ENCODE data around the gene TARBP1.
"Not testable (repeated sequence)": the region's sequence is repeated elsewhere in the genome, so short reads cannot be mapped to it uniquely, and the experiment has no call there.

Gene TARBP1

GRCh38 chr1:234478481-234479309 is at the start of gene TARBP1:
TSS of gene TARBP1 (minus strand) at chr1:234479179. CDS start at chr1:234479103, 76 bp downstream.
- H3K4me3 ChIP-seq (ENCODE audit: low read depth, low read length), result peak within 1 kb of the TSS; percentile 65

- no peak overlapping the region for H3K4me3 ChIP-seq (ENCODE audit: low read depth, low read length)
These were observed 49.3 kb upstream of the TARBP1 start for GRCh38 chr1:234528074-234528865.

DNA sequence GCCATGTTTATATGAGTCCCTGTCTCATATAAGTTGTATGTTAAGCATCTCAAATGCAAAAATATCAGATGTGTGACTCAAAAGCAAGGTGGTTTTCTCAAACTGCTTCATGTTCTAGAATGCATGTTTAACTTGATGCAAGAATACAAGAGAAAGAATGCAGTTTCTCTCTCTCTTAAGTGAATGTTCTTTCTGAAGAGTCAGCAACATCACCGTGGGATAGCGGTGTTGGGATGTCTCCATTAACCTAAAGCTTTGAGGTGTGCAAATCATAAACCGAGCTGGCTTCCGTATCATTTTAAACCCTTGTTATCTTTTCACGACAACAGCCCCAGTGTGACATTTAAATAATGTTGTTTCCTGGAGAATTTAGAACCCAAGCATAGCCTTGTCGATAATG is 48.4 kb upstream of the TARBP1 start:
- H3K4me3 ChIP-seq (ENCODE audit: low read depth, low read length), result no peak overlapping the region

DNA sequence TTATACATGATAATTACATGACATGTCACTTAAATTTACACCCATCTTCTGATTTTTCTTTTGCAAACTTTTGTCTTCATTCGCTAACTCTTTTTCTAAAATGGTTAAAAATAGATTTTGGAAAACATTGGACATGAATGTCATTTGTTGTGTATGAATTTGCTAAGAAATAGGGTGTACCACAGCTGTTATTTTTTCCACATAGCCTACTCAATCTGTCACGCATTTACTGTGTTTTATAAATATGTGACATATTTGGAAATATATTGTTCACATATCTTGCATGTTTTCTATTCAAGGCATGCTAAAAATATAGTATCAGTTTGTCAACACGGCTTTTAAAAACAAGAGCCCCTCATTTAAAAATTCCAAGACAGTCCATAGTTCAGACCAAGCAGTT is 47.9 kb upstream of the TARBP1 start:
- H3K4me3 ChIP-seq (ENCODE audit: low read depth, low read length), result no peak overlapping the region

DNA sequence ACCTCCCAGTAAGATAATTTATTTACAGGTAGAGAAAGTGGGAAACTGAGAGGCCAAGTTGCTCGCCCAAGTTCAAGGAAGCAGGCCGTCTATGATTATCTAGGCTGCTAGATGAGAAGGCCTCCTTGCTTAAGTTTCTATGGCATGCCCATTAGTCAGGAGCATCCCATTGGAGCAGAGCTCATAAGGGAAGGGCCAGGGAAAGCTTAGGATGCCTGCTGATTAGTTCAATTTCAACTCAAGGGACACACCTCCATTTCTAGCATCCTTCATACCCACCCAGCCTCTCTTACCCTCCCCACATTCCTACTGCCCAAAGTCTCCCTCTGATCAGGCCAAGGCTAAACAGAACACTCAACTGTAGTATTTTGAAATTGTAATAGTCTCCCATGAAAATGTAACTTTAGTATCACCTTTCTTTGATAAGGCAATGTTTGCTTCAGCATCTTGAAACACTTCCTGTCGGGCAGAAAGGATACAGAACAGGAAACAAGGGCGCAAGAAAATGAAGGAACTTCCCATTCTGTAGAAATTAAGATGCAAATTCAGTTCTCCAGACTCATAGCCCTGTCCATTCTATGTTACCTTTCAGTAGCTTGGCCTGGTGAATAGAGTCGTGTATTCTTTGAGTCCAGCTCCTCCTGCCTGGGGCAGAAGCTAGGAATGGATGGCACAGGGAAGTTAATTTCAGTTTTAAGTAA is 46.3 kb upstream of the TARBP1 start:
- no peak overlapping the region for H3K4me3 ChIP-seq (ENCODE audit: low read depth, low read length)

DNA sequence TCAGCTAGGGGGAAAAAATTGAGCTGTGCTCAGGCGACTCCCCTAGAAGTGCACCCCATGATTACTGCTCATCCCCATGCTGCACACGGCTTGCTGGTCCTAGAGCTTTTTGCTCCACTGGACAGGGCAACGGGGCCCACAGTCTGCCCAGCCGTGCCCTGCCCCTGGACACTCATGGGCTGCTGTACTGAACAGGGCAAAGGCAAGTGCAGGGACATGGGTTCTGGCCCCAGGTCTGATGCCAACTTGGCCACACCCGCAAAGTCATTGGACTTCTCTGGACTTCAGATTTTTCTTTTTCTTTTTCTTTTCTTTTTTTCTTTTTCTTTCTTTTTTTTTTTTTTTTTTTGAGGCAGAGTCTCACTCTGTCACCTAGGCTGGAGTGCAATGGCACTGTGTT is 42.9 kb upstream of the TARBP1 start:
- no peak overlapping the region for H3K4me3 ChIP-seq (ENCODE audit: low read depth, low read length)

DNA sequence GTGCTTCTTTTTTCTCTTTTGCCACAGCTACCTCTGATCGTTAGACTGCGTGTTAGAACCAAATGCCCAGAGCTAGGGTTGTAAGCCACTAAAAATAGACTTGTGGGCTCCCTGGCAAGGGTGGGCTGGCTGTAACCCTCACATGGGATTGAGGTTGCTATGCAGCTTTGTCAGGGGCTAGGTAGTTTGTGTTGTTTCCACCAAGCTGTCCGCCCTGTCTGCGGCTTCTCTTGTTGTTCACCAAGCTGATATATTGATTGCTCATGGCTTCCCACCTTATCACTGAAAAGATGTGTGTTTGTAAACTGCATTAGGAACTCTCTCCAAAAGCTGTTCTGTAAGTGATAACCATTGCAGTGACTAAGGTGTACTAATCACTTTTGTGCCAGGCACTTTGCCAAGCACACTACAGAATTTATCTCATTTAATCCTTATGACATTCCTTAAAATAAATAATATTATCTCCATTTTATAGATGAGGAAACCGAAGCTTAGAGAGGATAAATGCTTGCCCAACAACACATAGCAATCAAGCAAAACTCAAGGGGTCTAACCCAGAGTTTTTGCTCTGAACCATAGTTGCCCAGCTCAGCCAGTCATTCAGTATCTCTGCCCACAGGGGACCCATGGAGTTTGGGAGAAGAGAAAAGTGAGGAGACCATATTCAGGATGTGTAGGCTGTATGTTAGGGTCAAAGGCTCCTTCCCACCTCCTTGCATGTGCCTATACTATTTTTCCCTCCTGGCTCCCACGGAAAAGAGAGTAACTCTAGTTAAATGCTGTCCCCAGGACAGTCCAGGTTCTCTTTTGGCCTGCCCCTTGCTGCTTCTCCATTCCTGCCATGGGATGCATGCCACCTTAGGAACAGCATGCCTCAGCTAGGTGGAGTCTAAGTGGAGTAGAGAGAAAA is 42.2 kb upstream of the TARBP1 start:
- no peak overlapping the region for H3K4me3 ChIP-seq (ENCODE audit: low read depth, low read length)

- H3K4me3 ChIP-seq (ENCODE audit: low read depth, low read length), result no peak overlapping the region
These were observed 40.5 kb upstream of the TARBP1 start for GRCh38 chr1:234519506-234519905.

GRCh38 chr1:234518876-234519275 is 39.9 kb upstream of the TARBP1 start:
- H3K4me3 ChIP-seq (ENCODE audit: low read depth, low read length), result no peak overlapping the region

DNA sequence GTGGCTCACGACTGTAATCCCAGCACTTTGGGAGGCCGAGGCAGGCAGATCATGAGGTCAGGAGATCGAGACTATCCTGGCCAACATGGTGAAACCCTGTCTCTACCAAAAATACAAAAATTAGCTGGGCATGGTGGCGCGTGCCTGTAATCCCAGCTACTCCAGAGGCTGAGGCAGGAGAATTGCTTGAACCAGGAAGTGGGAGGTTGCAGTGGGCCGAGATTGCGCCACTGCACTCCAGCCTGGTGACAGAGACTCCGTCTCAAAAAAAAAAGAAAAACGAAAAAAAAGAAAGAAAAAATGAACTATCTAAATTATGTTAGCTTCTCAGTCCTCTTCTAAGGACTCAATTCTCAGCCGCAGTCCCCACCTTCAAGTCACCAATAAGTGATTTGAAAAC is 39.1 kb upstream of the TARBP1 start:
- H3K4me3 ChIP-seq (ENCODE audit: low read depth, low read length), result not testable (repeated sequence)

DNA sequence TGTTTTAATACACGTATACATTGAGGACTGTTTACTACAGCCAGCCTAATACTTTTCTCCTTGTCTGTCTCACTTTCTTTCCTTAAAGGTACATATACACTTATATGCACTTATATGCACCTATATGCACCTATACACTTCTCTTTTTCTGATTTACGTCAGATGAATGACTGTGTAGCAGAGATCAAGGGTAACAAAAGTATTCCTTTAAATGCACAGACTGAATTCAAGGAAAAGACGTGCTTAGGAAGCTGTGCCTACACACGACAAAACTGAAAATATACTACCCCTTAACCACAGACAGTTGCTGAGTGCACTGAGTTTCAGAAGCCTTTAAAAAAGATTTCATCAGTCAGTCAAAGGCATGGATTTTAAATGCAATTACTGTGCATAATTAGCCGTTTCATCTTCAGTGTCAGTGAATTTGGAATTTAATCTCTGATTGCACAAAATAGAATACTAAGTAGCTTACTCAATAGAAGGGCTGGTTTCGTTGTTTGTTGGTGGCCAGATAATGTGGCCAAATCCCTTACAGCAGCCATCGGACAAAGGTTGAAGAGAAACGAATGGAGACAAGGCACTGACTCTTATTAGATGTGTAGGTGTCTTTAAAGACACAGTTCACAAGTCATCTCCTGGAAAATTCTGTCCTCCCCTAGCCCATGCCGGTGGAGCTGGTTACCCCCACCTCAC is 38.3 kb upstream of the TARBP1 start:
- H3K4me3 ChIP-seq (ENCODE audit: low read depth, low read length), result no peak overlapping the region

DNA sequence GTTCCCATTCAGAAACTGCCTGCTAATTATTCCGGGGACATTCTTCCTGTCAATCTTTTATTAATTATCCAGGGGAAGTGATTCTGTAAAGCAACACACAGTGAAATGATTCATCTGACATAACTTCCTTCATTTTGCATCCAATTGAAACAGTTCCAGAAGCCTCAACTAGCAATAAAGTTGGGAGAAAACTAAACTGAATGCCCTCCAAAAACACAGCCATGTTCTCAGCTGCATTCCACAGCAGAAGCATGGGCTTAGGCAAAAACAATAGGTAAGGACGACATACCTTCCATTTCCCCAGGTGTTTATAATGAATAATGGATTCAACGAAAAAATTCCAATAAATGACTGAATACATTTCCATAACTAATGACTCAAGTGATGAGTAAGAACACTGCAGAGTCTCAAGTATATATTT is 36.9 kb upstream of the TARBP1 start:
- no peak overlapping the region for H3K4me3 ChIP-seq (ENCODE audit: low read depth, low read length)

DNA sequence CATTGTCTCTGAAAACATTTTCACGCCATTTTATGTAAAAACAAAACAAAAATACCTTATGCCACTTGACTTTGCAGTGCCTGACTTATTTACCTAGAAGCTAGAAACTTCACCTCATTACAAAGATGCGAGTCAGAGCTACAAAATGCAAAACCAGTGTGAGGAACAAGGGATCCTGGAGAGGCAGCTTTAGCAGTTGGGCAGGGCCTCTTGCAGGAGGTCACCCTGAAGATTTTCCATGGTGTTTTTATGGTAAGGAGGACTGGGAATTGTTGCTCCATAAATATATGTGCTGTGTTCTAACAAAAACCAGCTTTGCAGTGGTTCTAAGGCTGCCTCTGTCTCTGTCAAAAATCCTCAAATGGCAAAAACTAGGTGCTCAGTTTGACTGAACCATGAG is 36.4 kb upstream of the TARBP1 start:
- no peak overlapping the region for H3K4me3 ChIP-seq (ENCODE audit: low read depth, low read length)

DNA sequence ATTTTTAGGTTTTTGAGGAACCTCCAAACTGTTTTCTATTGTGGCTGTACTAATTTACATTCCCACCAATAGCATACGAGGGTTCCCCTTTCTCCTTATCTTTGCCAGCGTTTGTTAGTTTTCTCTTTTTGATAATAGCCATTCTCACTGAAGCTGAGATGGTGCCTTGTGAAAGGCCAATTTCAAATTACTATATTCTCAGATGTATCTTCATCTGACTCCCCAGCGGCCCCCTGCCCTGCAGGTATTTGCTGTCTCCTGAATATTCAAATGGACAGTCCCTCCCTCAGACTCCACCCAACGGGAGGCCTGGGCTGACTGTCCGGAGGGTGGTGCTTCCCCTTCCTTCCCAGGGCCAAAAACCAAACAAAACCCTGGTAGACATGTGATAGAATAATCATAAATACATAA is 33.5 kb upstream of the TARBP1 start:
- H3K4me3 ChIP-seq (ENCODE audit: low read depth, low read length), result no peak overlapping the region

DNA sequence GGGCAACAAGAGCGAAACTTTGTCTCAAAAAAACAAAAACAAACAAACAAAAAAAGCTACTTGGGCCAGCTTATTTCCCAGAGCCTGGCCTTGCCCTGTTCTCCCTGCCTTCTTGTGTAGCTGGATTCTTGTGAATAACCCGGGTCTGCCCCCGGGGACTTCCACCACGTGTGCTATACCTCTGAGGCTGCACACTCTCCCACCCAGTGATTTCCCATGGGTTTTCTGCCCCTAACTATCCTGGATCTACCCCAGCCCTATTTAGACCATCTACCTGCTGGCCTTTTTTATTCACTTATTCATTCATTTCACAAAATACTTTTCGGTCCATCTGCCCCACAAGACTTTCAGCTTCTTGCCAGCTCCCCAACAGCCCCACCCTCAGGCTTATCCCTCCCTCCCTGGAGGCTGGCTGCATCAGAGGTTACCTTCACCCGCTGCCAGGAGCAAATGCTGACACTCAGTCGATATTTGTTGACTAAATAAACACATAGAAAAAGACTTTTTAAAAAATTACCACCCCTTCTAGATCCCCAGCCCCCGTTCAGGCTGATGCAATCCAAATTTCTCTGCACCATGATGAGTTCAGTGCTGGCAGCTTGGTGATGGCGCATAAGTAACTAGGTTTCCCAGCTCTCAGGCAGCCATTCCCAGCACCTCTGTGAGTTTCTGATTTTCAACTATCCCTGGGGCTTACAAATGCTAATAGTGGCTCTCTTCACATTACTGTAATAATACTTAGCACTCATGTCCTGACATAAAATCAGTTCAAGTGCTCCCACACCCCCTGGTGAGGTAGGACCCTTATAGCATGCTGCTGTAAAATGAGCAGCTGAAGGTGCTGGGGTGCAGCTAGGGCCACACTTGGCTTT is 30.7 kb upstream of the TARBP1 start:
- H3K4me3 ChIP-seq (ENCODE audit: low read depth, low read length), result no peak overlapping the region

- H3K4me3 ChIP-seq (ENCODE audit: low read depth, low read length), result no peak overlapping the region
These were observed 28.8 kb upstream of the TARBP1 start for GRCh38 chr1:234507626-234508387.

DNA sequence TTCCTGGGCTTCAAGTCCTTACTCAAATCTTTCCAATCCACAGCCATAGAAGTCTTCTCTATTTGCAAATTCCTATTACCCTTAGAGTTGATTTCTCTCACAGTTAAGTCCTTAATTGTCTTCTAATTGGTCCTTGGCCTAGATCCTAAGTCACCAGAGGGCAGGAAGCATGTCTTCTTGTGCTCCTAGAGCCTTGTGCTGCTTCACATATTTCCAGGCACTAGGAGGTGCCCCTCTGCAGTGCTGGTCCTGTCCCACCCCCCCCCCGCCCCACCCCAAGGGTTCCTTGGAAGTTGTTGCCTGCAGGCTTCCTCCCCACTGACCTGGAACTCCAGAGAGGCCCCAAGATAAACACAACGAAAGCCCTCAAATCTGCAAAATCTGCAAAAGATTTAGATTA is 28.1 kb upstream of the TARBP1 start:
- no peak overlapping the region for H3K4me3 ChIP-seq (ENCODE audit: low read depth, low read length)

DNA sequence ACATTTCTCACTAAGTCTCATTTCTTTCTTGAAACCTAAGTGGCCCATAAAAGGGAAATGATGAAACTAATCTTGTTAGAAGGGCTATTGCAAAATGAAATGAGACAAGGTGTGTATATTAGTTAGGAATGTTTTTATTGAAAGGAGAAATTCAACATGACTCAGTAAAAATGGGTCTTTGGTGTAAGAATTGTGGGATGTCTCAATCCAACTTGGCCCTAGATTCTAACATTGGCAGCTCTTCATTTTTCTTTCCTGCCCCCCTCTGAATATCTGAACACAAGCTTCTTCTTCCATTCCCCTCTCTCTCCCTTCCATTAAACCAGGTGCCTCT is 26.8 kb upstream of the TARBP1 start:
- no peak overlapping the region for H3K4me3 ChIP-seq (ENCODE audit: low read depth, low read length)
